Neural progenitor cell (in vitro differentiated cells): ENCODE measurements around the gene EREG. TPM values are rescaled to one million over a fixed set of nuclear protein-coding genes. Genes with fewer than 3 reads are reported as not detected.

ENCODE experiments used
- DNase-seq: peaks from one replicate; pipeline ENCODE4 v3.0.0-alpha.2; 2016; ENCODE audit warnings: low spot score
- H2AFZ ChIP-seq: fragments of 200-600 bp; sonication (generic); replicated peaks from 2 replicates; pipeline ENCODE4 v1.6.1; 2016; ENCODE audit warnings: antibody characterized with exemption
- H3F3A ChIP-seq: fragments of 200-600 bp; sonication (generic); 2 replicates; pipeline ENCODE4 v1.6.1; 2016; ENCODE audit warnings: antibody characterized with exemption, low read depth
- H3K27ac ChIP-seq: fragments of 200-600 bp; sonication (generic); 2 replicates; pipeline ENCODE4 v1.5.1; 2016; ENCODE audit warnings: mild to moderate bottlenecking
- H3K27me3 ChIP-seq: fragments of 200-600 bp; sonication (generic); 2 replicates; pipeline ENCODE4 v1.6.1; 2016; ENCODE audit warnings: mild to moderate bottlenecking, moderate library complexity
- H3K36me3 ChIP-seq: fragments of 200-600 bp; sonication (generic); 2 replicates; pipeline ENCODE4 v1.5.1; 2016
- H3K4me1 ChIP-seq: fragments of 200-600 bp; sonication (generic); 2 replicates; pipeline ENCODE4 v1.6.1; 2016; ENCODE audit warnings: mixed run types
- H3K4me2 ChIP-seq: fragments of 200-600 bp; sonication (generic); 2 replicates; pipeline ENCODE4 v1.6.1; 2016
- H3K4me3 ChIP-seq: fragments of 200-600 bp; sonication (generic); 2 replicates; pipeline ENCODE4 v1.5.1; 2016
- H3K79me2 ChIP-seq: fragments of 200-600 bp; sonication (generic); 2 replicates; pipeline ENCODE4 v1.6.1; 2016; ENCODE audit warnings: low read depth
- H3K9ac ChIP-seq: fragments of 200-600 bp; sonication (generic); 2 replicates; pipeline ENCODE4 v1.6.1; 2016
- H3K9me3 ChIP-seq: fragments of 200-600 bp; sonication (generic); 2 replicates; pipeline ENCODE4 v1.5.1; 2016; ENCODE audit warnings: low read depth
- H4K20me1 ChIP-seq: fragments of 200-600 bp; sonication (generic); 2 replicates; pipeline ENCODE4 v1.6.1; 2016; ENCODE audit warnings: low read depth
- H3K27ac Mint-ChIP-seq: 3 replicates; pipeline ENCODE4 v1.8.0; 2021; ENCODE audit warnings: mixed read lengths
- H3K27me3 Mint-ChIP-seq: 2 replicates; pipeline ENCODE4 v1.8.0; 2022; ENCODE audit warnings: low read depth, mild to moderate bottlenecking, inconsistent platforms, moderate library complexity, mixed read lengths; ENCODE audit not compliant: insufficient read depth
- H3K36me3 Mint-ChIP-seq: 3 replicates; pipeline ENCODE4 v1.8.0; 2021; ENCODE audit warnings: mixed read lengths
- H3K4me1 Mint-ChIP-seq: 3 replicates; pipeline ENCODE4 v1.8.0; 2021; ENCODE audit warnings: mixed read lengths
- H3K4me3 Mint-ChIP-seq: 3 replicates; pipeline ENCODE4 v1.8.0; 2021; ENCODE audit warnings: mild to moderate bottlenecking, moderate library complexity, mixed read lengths
- H3K9me3 Mint-ChIP-seq: 3 replicates; pipeline ENCODE4 v1.8.0; 2020; ENCODE audit warnings: mixed read lengths
- EZH2 ChIP-seq: fragments of 200-600 bp; sonication (generic); IDR thresholded peaks from 2 replicates; pipeline ENCODE4 v1.6.1; 2017; ENCODE audit warnings: antibody characterized with exemption, mild to moderate bottlenecking, moderate library complexity
- EZH2phosphoT487 ChIP-seq: fragments of 200-600 bp; sonication (generic); IDR thresholded peaks from 2 replicates; pipeline ENCODE4 v1.6.1; 2017; ENCODE audit warnings: antibody characterized with exemption
- total RNA-seq: library from RNA; depleted of rRNA; stranded (reverse); fragments of >200 nt; gene quantifications from 2 replicates; pipeline ENCODE4 v1.2.3, GENCODE V29; 2015; ENCODE audit warnings: low replicate concordance
- TF ChIP-seq, protein P1 (sequence below): fragments of 200-600 bp; sonication (generic); IDR thresholded peaks from 2 replicates; pipeline ENCODE4 v1.5.1; 2017; ENCODE audit warnings: antibody characterized with exemption, mild to moderate bottlenecking

Gene EREG
- total RNA-seq, 1 donor from 2014 or later, result not detected

DNA sequence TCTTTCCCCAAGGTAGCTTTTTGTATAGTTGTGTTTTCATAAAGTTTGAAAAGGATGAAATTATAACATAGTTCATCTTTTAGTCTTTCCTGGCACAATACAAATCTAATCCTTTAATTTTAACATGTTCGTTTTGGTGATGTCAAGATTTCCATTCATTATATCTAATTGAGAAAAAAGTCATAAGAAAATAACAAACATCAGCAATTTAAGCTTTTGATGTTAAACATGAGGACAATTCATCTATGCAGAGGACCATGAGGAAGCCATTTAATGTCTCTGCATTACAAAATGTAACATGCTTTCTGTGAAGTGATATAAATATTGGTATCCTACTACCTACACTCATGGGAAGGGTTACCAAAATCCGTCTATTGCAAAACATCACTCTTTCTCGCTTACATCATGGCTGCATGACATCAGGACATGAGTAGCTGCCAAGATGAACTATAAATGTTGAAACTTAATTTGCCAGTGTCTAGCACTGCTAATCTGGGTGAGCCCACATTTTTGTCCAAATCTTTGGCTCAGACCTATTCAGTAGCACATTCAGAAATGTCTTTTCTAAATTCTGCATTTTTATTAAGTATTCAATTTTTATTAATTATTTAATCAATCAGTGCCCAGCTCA lies 47.2 kb upstream of the EREG start:
- H4K20me1 ChIP-seq, result no peaks in the 10 kb centered on the region
- no peaks in the 10 kb centered on the region for H3K36me3 ChIP-seq
- peaks cover 7% of the 10 kb centered on the region for H3K4me1 ChIP-seq
- no peaks in the 10 kb centered on the region for H3K27me3 ChIP-seq
- TF ChIP-seq EZH2phosphoT487, result no peak
- no peaks in the 10 kb centered on the region for H3F3A ChIP-seq
- H3K9me3 ChIP-seq, result no peaks in the 10 kb centered on the region
- DNase-seq, result no peak
- no peak overlapping the region for H3K27ac ChIP-seq
- Mint-ChIP-seq H3K4me3 (no peak overlapping the region), H3K27me3 (no peaks in the 10 kb centered on the region), H3K36me3 (no peaks in the 10 kb centered on the region), H3K9me3 (no peaks in the 10 kb centered on the region), H3K27ac (no peak overlapping the region), H3K4me1 (peaks cover 10% of the 10 kb centered on the region)
- H3K79me2 ChIP-seq, result no peaks in the 10 kb centered on the region
- no peak overlapping the region for H3K4me2 ChIP-seq
- H3K9ac ChIP-seq, result no peak overlapping the region
- no peak overlapping the region for H2AFZ ChIP-seq
- no peak overlapping the region for H3K4me3 ChIP-seq

DNA sequence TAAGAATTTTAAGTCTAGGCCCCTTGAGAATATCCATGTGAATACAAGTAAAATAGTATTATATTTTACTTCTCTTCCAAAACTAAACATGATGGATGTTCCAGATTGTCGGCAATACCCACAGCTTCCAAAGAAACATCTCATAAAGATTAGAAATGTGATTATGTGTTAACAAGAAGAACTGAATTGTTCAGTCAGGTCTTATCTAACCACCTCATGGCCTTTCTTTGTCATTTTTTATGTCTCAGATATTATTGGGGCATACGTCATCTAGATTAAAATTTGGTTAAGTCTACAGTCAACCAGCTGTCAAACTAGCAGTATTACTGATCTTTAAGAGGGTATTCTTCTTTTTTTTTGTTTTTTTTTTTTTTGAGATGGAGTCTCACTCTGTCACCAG lies 46.7 kb upstream of the EREG start:
- Mint-ChIP-seq H3K4me1 (peaks cover 14% of the 10 kb centered on the region), H3K27me3 (no peaks in the 10 kb centered on the region), H3K27ac (no peak overlapping the region), H3K9me3 (no peaks in the 10 kb centered on the region), H3K4me3 (no peak overlapping the region), H3K36me3 (no peaks in the 10 kb centered on the region)
- DNase-seq, result no peak
- H3K4me3 ChIP-seq, result no peak overlapping the region
- no peaks in the 10 kb centered on the region for H4K20me1 ChIP-seq
- H3K79me2 ChIP-seq, result no peaks in the 10 kb centered on the region
- H3K9me3 ChIP-seq, result no peaks in the 10 kb centered on the region
- H3F3A ChIP-seq, result no peaks in the 10 kb centered on the region
- no peaks in the 10 kb centered on the region for H3K27me3 ChIP-seq
- no peak overlapping the region for H3K4me2 ChIP-seq
- TF ChIP-seq EZH2 (no peak), EZH2phosphoT487 (no peak)
- TF ChIP-seq, protein P1, sequence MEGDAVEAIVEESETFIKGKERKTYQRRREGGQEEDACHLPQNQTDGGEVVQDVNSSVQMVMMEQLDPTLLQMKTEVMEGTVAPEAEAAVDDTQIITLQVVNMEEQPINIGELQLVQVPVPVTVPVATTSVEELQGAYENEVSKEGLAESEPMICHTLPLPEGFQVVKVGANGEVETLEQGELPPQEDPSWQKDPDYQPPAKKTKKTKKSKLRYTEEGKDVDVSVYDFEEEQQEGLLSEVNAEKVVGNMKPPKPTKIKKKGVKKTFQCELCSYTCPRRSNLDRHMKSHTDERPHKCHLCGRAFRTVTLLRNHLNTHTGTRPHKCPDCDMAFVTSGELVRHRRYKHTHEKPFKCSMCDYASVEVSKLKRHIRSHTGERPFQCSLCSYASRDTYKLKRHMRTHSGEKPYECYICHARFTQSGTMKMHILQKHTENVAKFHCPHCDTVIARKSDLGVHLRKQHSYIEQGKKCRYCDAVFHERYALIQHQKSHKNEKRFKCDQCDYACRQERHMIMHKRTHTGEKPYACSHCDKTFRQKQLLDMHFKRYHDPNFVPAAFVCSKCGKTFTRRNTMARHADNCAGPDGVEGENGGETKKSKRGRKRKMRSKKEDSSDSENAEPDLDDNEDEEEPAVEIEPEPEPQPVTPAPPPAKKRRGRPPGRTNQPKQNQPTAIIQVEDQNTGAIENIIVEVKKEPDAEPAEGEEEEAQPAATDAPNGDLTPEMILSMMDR, result no peak
- no peak overlapping the region for H2AFZ ChIP-seq
- H3K27ac ChIP-seq, result no peak overlapping the region
- no peaks in the 10 kb centered on the region for H3K36me3 ChIP-seq
- H3K9ac ChIP-seq, result no peak overlapping the region
- peaks cover 7% of the 10 kb centered on the region for H3K4me1 ChIP-seq

DNA sequence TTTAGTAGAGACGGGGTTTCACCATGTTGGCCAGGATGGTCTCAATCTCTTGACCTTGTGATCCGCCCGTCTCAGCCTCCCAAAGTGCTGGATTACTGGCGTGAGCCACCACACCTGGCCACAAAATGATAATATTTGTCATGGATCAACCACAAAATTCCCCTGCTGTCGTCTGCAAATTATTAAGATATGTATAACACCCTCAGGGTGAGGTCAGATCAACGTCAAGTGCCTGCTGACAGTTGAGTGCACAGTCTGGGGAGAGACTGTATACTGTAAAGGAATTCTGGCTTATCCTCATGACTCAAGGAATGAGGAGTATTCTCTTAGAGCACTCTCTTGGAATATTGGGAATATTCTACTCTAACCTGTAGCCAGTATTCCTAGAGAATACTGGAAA lies 45.5 kb upstream of the EREG start:
- Histone ChIP-seq H3K9me3 (no peaks in the 10 kb centered on the region), H3F3A (no peaks in the 10 kb centered on the region), H3K27me3 (no peaks in the 10 kb centered on the region), H4K20me1 (no peaks in the 10 kb centered on the region), H3K4me2 (no peak overlapping the region), H2AFZ (no peak overlapping the region), H3K9ac (no peak overlapping the region), H3K4me1 (peaks cover 10% of the 10 kb centered on the region), H3K79me2 (no peaks in the 10 kb centered on the region), H3K27ac (no peak overlapping the region), H3K4me3 (no peak overlapping the region), H3K36me3 (no peaks in the 10 kb centered on the region)
- Mint-ChIP-seq H3K4me3 (no peak overlapping the region), H3K4me1 (peaks cover 23% of the 10 kb centered on the region), H3K27me3 (no peaks in the 10 kb centered on the region), H3K27ac (no peak overlapping the region), H3K36me3 (no peaks in the 10 kb centered on the region), H3K9me3 (no peaks in the 10 kb centered on the region)
- TF ChIP-seq, protein P1, result no peak
- TF ChIP-seq EZH2 (no peak), EZH2phosphoT487 (no peak)
- DNase-seq, result no peak

DNA sequence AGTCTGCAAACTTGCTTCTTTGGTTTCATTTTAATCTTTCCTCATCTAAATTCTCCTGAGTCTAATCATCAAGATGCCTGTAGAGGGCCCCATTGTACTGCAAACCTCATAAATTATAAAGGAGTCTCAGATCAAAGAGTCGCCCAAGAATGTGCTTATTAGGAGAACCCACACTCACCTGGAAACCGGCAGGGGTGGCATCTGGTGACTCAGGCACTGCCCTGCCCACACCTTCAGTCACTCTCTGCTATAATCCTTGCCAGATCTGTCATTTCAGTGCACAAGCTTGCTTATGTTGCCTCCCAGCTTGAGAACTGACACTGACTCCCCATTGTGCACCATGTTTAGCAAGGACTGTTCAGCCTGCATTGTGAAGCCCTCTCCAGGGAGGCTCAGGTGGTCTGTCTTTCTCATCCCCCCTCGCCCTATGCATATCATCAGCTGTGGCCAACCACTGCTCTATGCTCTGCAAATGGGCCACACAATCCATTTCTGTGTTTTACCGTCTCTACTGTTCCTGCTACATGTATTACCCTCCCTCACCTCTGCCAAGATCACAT lies 44.3 kb upstream of the EREG start:
- H3K9me3 ChIP-seq, result no peaks in the 10 kb centered on the region
- peaks cover 10% of the 10 kb centered on the region for H3K4me1 ChIP-seq
- H3K4me1 Mint-ChIP-seq, result peaks cover 23% of the 10 kb centered on the region
- no peak overlapping the region for H3K27ac ChIP-seq
- H3K4me2 ChIP-seq, result peak overlapping the region; percentile 40
- H3K9me3 Mint-ChIP-seq, result no peaks in the 10 kb centered on the region
- H3K9ac ChIP-seq, result no peak overlapping the region
- no peaks in the 10 kb centered on the region for H3F3A ChIP-seq
- no peak overlapping the region for H3K4me3 ChIP-seq
- no peak overlapping the region for H3K27ac Mint-ChIP-seq
- H3K27me3 Mint-ChIP-seq, result no peaks in the 10 kb centered on the region
- no peaks in the 10 kb centered on the region for H3K36me3 Mint-ChIP-seq
- H3K36me3 ChIP-seq, result no peaks in the 10 kb centered on the region
- DNase-seq, result peak; percentile 63
- TF ChIP-seq, protein P1, result peak; percentile 58
- TF ChIP-seq EZH2phosphoT487 (no peak), EZH2 (no peak)
- H3K79me2 ChIP-seq, result no peaks in the 10 kb centered on the region
- no peak overlapping the region for H3K4me3 Mint-ChIP-seq
- H2AFZ ChIP-seq, result no peak overlapping the region
- H4K20me1 ChIP-seq, result no peaks in the 10 kb centered on the region
- no peaks in the 10 kb centered on the region for H3K27me3 ChIP-seq
